ENCODE measurements around the gene KIAA1958.
A peak's percentile ranks its signal among the peaks of the same experiment; 100 is the strongest.

GRCh38 chr9:112531666-112532282, 45.1 kb downstream of the KIAA1958 start:
- TF ChIP-seq SP1 (IDR thresholded peaks at IDR 0.05) (peak; percentile 62), CTCF (IDR thresholded peaks at IDR 0.05; ENCODE audit: low read depth, low read length, missing input control) (no peak), RAD21 (IDR thresholded peaks at IDR 0.05) (no peak), RXRA (IDR thresholded peaks at IDR 0.05) (no peak), TAF1 (conservative IDR thresholded peaks at IDR 0.05) (no peak), MAX (IDR thresholded peaks at IDR 0.05) (no peak), GABPA (IDR thresholded peaks at IDR 0.05 in 1 of 2, conservative IDR thresholded peaks at IDR 0.05 in 1 of 2) (no peak), EGR1 (IDR thresholded peaks at IDR 0.05; ENCODE audit: low read depth in 2 of 2) (no peak), FOXA1 (IDR thresholded peaks at IDR 0.05) (no peak), JUND (IDR thresholded peaks at IDR 0.05) (no peak), ATF3 (IDR thresholded peaks at IDR 0.05) (no peak)
- TF ChIP-seq, protein P1, sequence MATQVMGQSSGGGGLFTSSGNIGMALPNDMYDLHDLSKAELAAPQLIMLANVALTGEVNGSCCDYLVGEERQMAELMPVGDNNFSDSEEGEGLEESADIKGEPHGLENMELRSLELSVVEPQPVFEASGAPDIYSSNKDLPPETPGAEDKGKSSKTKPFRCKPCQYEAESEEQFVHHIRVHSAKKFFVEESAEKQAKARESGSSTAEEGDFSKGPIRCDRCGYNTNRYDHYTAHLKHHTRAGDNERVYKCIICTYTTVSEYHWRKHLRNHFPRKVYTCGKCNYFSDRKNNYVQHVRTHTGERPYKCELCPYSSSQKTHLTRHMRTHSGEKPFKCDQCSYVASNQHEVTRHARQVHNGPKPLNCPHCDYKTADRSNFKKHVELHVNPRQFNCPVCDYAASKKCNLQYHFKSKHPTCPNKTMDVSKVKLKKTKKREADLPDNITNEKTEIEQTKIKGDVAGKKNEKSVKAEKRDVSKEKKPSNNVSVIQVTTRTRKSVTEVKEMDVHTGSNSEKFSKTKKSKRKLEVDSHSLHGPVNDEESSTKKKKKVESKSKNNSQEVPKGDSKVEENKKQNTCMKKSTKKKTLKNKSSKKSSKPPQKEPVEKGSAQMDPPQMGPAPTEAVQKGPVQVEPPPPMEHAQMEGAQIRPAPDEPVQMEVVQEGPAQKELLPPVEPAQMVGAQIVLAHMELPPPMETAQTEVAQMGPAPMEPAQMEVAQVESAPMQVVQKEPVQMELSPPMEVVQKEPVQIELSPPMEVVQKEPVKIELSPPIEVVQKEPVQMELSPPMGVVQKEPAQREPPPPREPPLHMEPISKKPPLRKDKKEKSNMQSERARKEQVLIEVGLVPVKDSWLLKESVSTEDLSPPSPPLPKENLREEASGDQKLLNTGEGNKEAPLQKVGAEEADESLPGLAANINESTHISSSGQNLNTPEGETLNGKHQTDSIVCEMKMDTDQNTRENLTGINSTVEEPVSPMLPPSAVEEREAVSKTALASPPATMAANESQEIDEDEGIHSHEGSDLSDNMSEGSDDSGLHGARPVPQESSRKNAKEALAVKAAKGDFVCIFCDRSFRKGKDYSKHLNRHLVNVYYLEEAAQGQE (IDR thresholded peaks at IDR 0.05) = no peak

Data from liver (tissue), 3 donors.